Neutrophil (primary cell): ENCODE data around the gene TSPAN15.

Experiments used
- H3K27ac ChIP-seq: fragments of 200-600 bp; sonication (generic); 2 replicates; pipeline ENCODE4 v1.5.1; 2016; ENCODE audit warnings: mild to moderate bottlenecking, moderate library complexity
- H3K27me3 ChIP-seq: fragments of 200-600 bp; sonication (generic); 2 replicates; pipeline ENCODE4 v1.6.0; 2016; ENCODE audit warnings: mild to moderate bottlenecking
- H3K36me3 ChIP-seq: fragments of 200-600 bp; sonication (generic); 2 replicates; pipeline ENCODE4 v1.5.1; 2017
- H3K4me1 ChIP-seq, 2 experiments: fragments of 200-600 bp in 1 of 2; sonication (generic) in 1 of 2; 1 replicate in 1 of 2; 2 replicates in 1 of 2; pipeline versions ENCODE4 v1.5.1 to v1.6.1; 2013 to 2016; ENCODE audit warnings: low read depth in 1 of 2, low read length in 1 of 2, mild to moderate bottlenecking in 1 of 2, moderate library complexity in 1 of 2; ENCODE audit not compliant: control insufficient read depth in 1 of 2, insufficient read depth in 1 of 2
- H3K4me3 ChIP-seq, 2 experiments: fragments of 200-600 bp in 1 of 2; sonication (generic) in 1 of 2; 1 replicate in 1 of 2; 2 replicates in 1 of 2; pipeline ENCODE4 v1.5.1; 2013 to 2016; ENCODE audit warnings: low read depth in 1 of 2, low read length in 1 of 2, mild to moderate bottlenecking in 1 of 2, moderate library complexity in 1 of 2
- H3K9me3 ChIP-seq: fragments of 200-600 bp; sonication (generic); 2 replicates; pipeline ENCODE4 v1.5.1; 2016
- CTCF ChIP-seq: fragments of 200-600 bp; sonication (generic); IDR thresholded peaks from 2 replicates; pipeline ENCODE4 v1.5.1; 2016; ENCODE audit warnings: antibody characterized with exemption

TSPAN15 gene

DNA sequence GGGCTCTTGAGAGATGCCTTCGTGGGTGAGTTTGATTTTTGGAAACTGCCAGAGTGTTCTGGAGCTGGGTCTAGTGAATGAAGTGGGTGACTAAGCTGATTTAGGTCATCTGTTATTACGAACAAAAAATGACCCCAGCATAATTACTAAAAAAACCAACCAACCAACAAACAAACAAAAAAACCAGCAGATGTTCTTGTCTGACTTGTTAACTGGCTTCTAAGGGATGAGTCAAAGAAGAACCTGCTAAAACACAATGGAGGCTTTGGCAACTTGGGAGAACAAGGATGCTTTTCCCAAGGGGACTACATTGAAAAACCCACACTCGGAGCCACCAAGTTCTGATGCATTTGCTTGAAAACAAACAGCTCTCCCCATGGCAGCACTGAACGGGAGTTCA is 46.0 kb upstream of the TSPAN15 start:
- Histone ChIP-seq H3K36me3 (peaks cover 44% of the 10 kb centered on the region), H3K4me3 (no peak overlapping the region), H3K27me3 (peaks cover 7% of the 10 kb centered on the region), H3K9me3 (no peaks in the 10 kb centered on the region), H3K4me1 (peaks cover 16 to 19% of the 10 kb centered on the region in 2 experiments), H3K27ac (no peak overlapping the region)
- TF ChIP-seq CTCF: no peak

- no peak for TF ChIP-seq CTCF
- no peak overlapping the region for H3K27ac ChIP-seq
Measured at GRCh38 chr10:69406302-69406811, 44.9 kb upstream of the TSPAN15 start.

DNA sequence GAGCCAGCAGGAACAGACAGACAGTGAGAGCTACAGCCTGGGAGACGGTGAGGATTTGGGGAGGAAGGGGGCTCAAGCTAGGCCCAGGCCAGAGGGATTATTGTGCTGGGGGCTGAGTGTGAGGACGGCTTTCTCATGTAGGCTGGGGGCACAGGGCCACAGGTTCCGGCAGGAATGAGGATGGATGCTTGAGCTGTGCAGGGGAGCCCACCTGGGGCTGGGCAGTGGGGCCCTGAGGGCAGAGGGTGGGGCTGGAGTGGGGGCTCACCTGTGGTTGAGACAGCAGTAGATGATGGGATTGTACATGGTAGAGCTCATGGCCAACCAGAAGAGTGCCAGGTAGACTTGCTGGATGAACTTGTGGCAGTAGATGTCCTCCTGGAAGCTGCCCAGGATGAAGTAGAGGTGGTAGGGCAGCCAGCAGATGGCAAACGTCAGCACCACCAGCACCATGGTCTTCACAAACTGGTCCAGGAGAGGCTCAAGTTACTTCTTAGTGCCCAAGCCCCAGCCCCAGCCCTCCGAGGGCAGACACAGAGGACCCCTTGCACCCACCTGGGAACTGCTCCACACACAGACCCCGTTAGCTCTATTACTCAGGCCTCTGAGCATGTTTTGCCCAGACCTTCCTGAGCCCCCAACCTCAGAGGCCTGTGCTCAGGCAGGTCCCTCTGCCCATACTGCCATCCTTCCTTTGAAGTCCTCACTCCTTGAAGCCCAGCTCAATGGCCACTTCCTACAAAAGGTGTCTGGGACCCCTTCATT is 44.3 kb upstream of the TSPAN15 start:
- Histone ChIP-seq H3K9me3 (no peaks in the 10 kb centered on the region), H3K27me3 (peaks cover 7% of the 10 kb centered on the region), H3K4me1 (peaks cover 27 to 36% of the 10 kb centered on the region in 2 experiments), H3K4me3 (no peak overlapping the region), H3K36me3 (peaks cover 26% of the 10 kb centered on the region), H3K27ac (no peak overlapping the region)
- no peak for TF ChIP-seq CTCF

More at GRCh38 chr10:69406302-69406811, 44.9 kb upstream of the TSPAN15 start:
- peaks cover 33% of the 10 kb centered on the region for H3K36me3 ChIP-seq
- peaks cover 25 to 30% of the 10 kb centered on the region in 2 experiments for H3K4me1 ChIP-seq
- no peaks in the 10 kb centered on the region for H3K9me3 ChIP-seq
- peaks cover 7% of the 10 kb centered on the region for H3K27me3 ChIP-seq
- H3K4me3 ChIP-seq: no peak overlapping the region

DNA sequence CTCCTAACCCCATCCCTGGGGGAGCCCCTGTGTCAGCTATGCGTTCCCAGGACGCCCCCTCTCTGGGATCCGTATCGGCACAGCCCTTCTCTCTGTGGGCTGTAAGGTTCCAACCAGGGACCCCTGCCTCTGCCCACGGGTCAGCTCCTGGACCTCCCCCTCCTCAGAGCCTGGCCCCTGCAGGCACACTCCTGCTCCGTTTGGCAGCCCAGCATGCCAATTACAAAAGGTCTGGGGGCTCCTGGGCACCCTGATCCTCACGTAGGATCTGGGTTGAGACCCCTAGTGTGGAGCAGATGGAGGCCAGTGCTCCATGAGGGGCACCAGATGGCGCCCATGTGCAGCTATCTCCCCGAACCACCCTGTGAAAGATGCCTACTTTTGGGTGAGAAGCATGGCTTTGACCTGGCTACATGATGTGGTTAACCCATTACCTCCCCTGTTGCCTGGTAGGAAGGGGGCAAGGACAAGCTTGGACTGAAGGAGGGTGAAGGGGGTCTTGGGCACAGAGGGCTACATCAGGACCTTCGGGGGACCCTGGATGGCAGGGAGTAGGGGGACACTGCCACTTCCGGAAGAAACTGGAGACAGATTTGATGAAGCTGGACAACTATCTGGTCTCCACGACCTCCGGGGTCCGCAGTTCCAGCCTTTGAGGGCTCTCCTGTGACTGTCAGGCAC is 43.5 kb upstream of the TSPAN15 start:
- Histone ChIP-seq H3K4me3 (peak overlapping the region; percentile 54 to 55), H3K27ac (no peak overlapping the region), H3K9me3 (no peaks in the 10 kb centered on the region), H3K4me1 (peaks cover 27 to 43% of the 10 kb centered on the region in 2 experiments), H3K27me3 (peaks cover 12% of the 10 kb centered on the region), H3K36me3 (peaks cover 19% of the 10 kb centered on the region)
- no peak for TF ChIP-seq CTCF

GRCh38 chr10:69408318-69409175 is 42.7 kb upstream of the TSPAN15 start:
- peak; percentile 99 for TF ChIP-seq CTCF
- Histone ChIP-seq H3K4me1 (peaks cover 27 to 43% of the 10 kb centered on the region in 2 experiments), H3K9me3 (no peaks in the 10 kb centered on the region), H3K27ac (peak overlapping the region; percentile 75), H3K27me3 (peaks cover 20% of the 10 kb centered on the region), H3K36me3 (peaks cover 14% of the 10 kb centered on the region), H3K4me3 (peak overlapping the region; percentile 54 to 64)
